GM23248 (cell line): Measurements from ENCODE around the gene LRRC74A. TPM values are rescaled to one million over a fixed set of nuclear protein-coding genes. Genes with fewer than 3 reads are reported as not detected.

Source experiments
- DNase-seq: peaks from one replicate; pipeline ENCODE4 v3.0.0-alpha.2; 2015
- H2AFZ ChIP-seq: fragments of 200-600 bp; sonication (generic); 2 replicates; pipeline ENCODE4 v1.6.1; 2016; ENCODE audit warnings: antibody characterized with exemption
- H3F3A ChIP-seq: fragments of 200-600 bp; sonication (generic); 2 replicates; pipeline ENCODE4 v1.6.1; 2016; ENCODE audit warnings: mild to moderate bottlenecking, antibody characterized with exemption, mixed run types; ENCODE audit not compliant: insufficient read depth
- H3K27ac ChIP-seq: fragments of 200-600 bp; sonication (generic); 2 replicates; pipeline ENCODE4 v1.5.1; 2016; ENCODE audit warnings: mild to moderate bottlenecking
- H3K27me3 ChIP-seq: fragments of 200-600 bp; sonication (generic); replicated peaks from 2 replicates; pipeline ENCODE4 v1.6.1; 2016; ENCODE audit warnings: mild to moderate bottlenecking; ENCODE audit not compliant: insufficient read depth
- H3K36me3 ChIP-seq: fragments of 200-600 bp; sonication (generic); 2 replicates; pipeline ENCODE4 v1.6.1; 2016; ENCODE audit warnings: low read depth, mild to moderate bottlenecking
- H3K4me1 ChIP-seq: fragments of 200-600 bp; sonication (generic); 2 replicates; pipeline ENCODE4 v1.6.1; 2016; ENCODE audit warnings: mild to moderate bottlenecking; ENCODE audit not compliant: insufficient read depth
- H3K4me2 ChIP-seq: fragments of 200-600 bp; sonication (generic); one replicate; pipeline ENCODE4 v1.6.1; 2016; ENCODE audit warnings: mild to moderate bottlenecking; ENCODE audit not compliant: unreplicated experiment
- H3K4me3 ChIP-seq: fragments of 200-600 bp; sonication (generic); 2 replicates; pipeline ENCODE4 v1.5.1; 2016; ENCODE audit warnings: mild to moderate bottlenecking
- H3K79me2 ChIP-seq: fragments of 200-600 bp; sonication (generic); 2 replicates; pipeline ENCODE4 v1.6.1; 2016; ENCODE audit warnings: mild to moderate bottlenecking; ENCODE audit not compliant: insufficient read depth
- H3K9ac ChIP-seq: fragments of 200-600 bp; sonication (generic); 2 replicates; pipeline ENCODE4 v1.6.1; 2016; ENCODE audit warnings: mild to moderate bottlenecking
- H3K9me2 ChIP-seq: fragments of 200-600 bp; sonication (generic); 2 replicates; pipeline ENCODE4 v1.6.1; 2016; ENCODE audit warnings: mixed run types, mild to moderate bottlenecking, moderate library complexity; ENCODE audit not compliant: insufficient read depth
- H3K9me3 ChIP-seq: fragments of 200-600 bp; sonication (generic); one replicate; pipeline ENCODE4 v1.6.1; 2017; ENCODE audit warnings: low read depth
- H4K20me1 ChIP-seq: fragments of 200-600 bp; sonication (generic); 2 replicates; pipeline ENCODE4 v1.6.0; 2016; ENCODE audit not compliant: insufficient read depth
- EZH2 ChIP-seq: fragments of 200-600 bp; sonication (generic); IDR thresholded peaks from 2 replicates; pipeline ENCODE4 v1.6.1; 2018; ENCODE audit warnings: antibody characterized with exemption, mild to moderate bottlenecking; ENCODE audit not compliant: insufficient read depth, poor library complexity, severe bottlenecking
- EZH2phosphoT487 ChIP-seq: fragments of 200-600 bp; sonication (generic); IDR thresholded peaks from 2 replicates; pipeline ENCODE4 v1.6.1; 2018; ENCODE audit warnings: antibody characterized with exemption, moderate library complexity, mild to moderate bottlenecking, low read depth; ENCODE audit not compliant: insufficient read depth
- WGBS, 2 experiments: methylation state at CpG; one replicate each; pipeline ENCODE4 v1.1.6; 2015 to 2017; ENCODE audit warnings: low lambda C conversion rate in 2 of 2, low coverage in 1 of 2; ENCODE audit errors: missing lambda C conversion rate in 2 of 2; 5-methylcytosine and 5-hydroxymethylcytosine counted together
- in situ Hi-C: fragments of 300-500 bp; cut with MboI; formaldehyde crosslinking; loops from 2 replicates; pipeline ENCODE4 v1.15.0; 2020
- polyA plus RNA-seq: library from polyadenylated mRNA; unstranded; fragments of >200 nt; fragmentation: Nextera tagmentation; extraction: Ambion mirVana; gene quantifications from 2 replicates; pipeline ENCODE4 v1.2.1, GENCODE V29; 2016
- total RNA-seq: library from RNA; depleted of rRNA; stranded (reverse); fragments of >200 nt; shearing (Covaris generic); gene quantifications from 2 replicates; pipeline ENCODE4 v1.2.3, GENCODE V29; 2014

LRRC74A gene
- total and polyA plus RNA-seq, 2 experiments from 2014 or later = not detected

GRCh38 chr14:76779221-76780057 lies 46.8 kb upstream of the LRRC74A start:
- TF ChIP-seq EZH2phosphoT487 (no peak), EZH2 (no peak)
- no peak overlapping the region for H3K27ac ChIP-seq

GRCh38 chr14:76780058-76780345 lies 46.2 kb upstream of the LRRC74A start:
- H3K4me3 ChIP-seq = no peak overlapping the region
- no peaks in the 10 kb centered on the region for H3F3A ChIP-seq
- H3K79me2 ChIP-seq = no peaks in the 10 kb centered on the region
- no peak for TF ChIP-seq EZH2
- no peak for TF ChIP-seq EZH2phosphoT487
- H3K27ac ChIP-seq = no peak overlapping the region
- no peaks in the 10 kb centered on the region for H3K9me3 ChIP-seq
- in situ Hi-C loops = no loop called here
- H3K27me3 ChIP-seq = no peaks in the 10 kb centered on the region
- H3K4me2 ChIP-seq = no peak overlapping the region
- WGBS, 2 experiments = 86 to 97% methylated on average over 2 of the region's 2 CpGs
- H4K20me1 ChIP-seq = no peaks in the 10 kb centered on the region
- no peaks in the 10 kb centered on the region for H3K9me2 ChIP-seq
- H2AFZ ChIP-seq = no peak overlapping the region
- H3K4me1 ChIP-seq = no peaks in the 10 kb centered on the region
- no peak overlapping the region for H3K9ac ChIP-seq
- no peak for DNase-seq
- H3K36me3 ChIP-seq = no peaks in the 10 kb centered on the region

More at GRCh38 chr14:76779221-76780057, 46.8 kb upstream of the LRRC74A start:
- Histone ChIP-seq H3K4me2 (no peak overlapping the region), H3K9ac (no peak overlapping the region), H3K4me1 (no peaks in the 10 kb centered on the region), H4K20me1 (no peaks in the 10 kb centered on the region), H3K9me3 (no peaks in the 10 kb centered on the region), H3K79me2 (no peaks in the 10 kb centered on the region), H3K9me2 (no peaks in the 10 kb centered on the region), H3F3A (no peaks in the 10 kb centered on the region), H3K27me3 (no peaks in the 10 kb centered on the region), H3K4me3 (no peak overlapping the region), H3K36me3 (no peaks in the 10 kb centered on the region), H2AFZ (no peak overlapping the region)
- 90 to 92% methylated on average over 7 of the region's 7 CpGs for WGBS, 2 experiments
- in situ Hi-C loops = no loop called here
- no peak for DNase-seq

- TF ChIP-seq EZH2 (no peak), EZH2phosphoT487 (no peak)
- in situ Hi-C loops = no loop called here
- Histone ChIP-seq H4K20me1 (no peaks in the 10 kb centered on the region), H3K79me2 (no peaks in the 10 kb centered on the region), H3K4me1 (no peaks in the 10 kb centered on the region), H3K27me3 (no peaks in the 10 kb centered on the region), H3K36me3 (no peaks in the 10 kb centered on the region), H3F3A (no peaks in the 10 kb centered on the region), H3K9ac (no peak overlapping the region), H2AFZ (no peak overlapping the region), H3K9me3 (no peaks in the 10 kb centered on the region), H3K4me2 (no peak overlapping the region), H3K9me2 (no peaks in the 10 kb centered on the region), H3K27ac (no peak overlapping the region), H3K4me3 (no peak overlapping the region)
- WGBS, 2 experiments = 58 to 62% methylated on average over 5 of the region's 5 CpGs
- no peak for DNase-seq
Measured at GRCh38 chr14:76780360-76780759, 45.8 kb upstream of the LRRC74A start.

GRCh38 chr14:76780875-76781647 lies 45.1 kb upstream of the LRRC74A start:
- H3K36me3 ChIP-seq = no peaks in the 10 kb centered on the region
- no peak overlapping the region for H3K27ac ChIP-seq
- no peaks in the 10 kb centered on the region for H3F3A ChIP-seq
- H2AFZ ChIP-seq = no peak overlapping the region
- H3K79me2 ChIP-seq = no peaks in the 10 kb centered on the region
- in situ Hi-C loops = no loop called here
- H3K9me3 ChIP-seq = no peaks in the 10 kb centered on the region
- no peaks in the 10 kb centered on the region for H3K4me1 ChIP-seq
- no peaks in the 10 kb centered on the region for H3K27me3 ChIP-seq
- H3K9ac ChIP-seq = no peak overlapping the region
- no peak overlapping the region for H3K4me3 ChIP-seq
- DNase-seq = no peak
- WGBS, 2 experiments = 89 to 90% methylated on average over 10 to 11 of the region's 11 CpGs
- H3K9me2 ChIP-seq = no peaks in the 10 kb centered on the region
- H4K20me1 ChIP-seq = no peaks in the 10 kb centered on the region
- TF ChIP-seq EZH2 (no peak), EZH2phosphoT487 (no peak)
- H3K4me2 ChIP-seq = no peak overlapping the region
